ENCODE results near the gene LEPROT.
A peak's percentile ranks its signal among the peaks of the same experiment; 100 is the strongest.
"Not testable (repeated sequence)": the region's sequence is repeated elsewhere in the genome, so short reads cannot be mapped to it uniquely, and the experiment has no call there.

LEPROT gene, protein sequence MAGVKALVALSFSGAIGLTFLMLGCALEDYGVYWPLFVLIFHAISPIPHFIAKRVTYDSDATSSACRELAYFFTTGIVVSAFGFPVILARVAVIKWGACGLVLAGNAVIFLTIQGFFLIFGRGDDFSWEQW

DNA sequence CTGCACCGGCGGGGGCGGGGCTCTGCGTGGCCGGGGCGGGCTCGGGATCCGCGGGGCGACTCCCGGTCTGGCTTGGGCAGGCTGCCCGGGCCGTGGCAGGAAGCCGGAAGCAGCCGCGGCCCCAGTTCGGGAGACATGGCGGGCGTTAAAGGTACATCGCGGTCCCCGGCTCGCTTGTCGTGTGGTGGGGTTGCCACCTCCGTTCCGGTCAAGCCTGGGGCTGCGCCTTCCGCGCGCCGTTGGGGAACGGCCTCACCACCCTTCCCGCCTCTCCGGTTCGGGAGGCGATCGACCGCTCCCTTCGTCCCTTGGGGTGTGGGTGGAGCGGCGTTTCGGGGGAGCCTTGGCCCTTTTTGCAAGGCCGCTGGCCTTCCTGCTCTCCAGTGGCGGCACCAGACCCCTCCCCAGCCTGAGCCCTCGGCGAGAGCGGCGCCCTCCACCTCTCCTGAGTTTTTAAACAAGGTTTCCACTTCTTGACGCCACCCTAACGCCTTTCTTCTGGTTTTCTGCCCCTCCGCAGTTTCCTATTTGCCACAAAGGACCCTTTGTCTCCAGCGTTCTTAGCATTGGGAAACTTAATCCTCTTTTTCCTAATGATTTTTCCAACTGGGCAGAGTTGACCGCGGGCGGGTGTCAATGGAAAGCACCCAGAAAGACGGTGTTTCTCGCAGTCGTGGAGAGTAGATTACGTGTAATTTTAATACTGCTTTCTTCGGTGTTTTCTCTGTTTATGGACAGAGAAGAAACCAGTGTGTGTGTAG is at the start of gene LEPROT, which contains the start of gene LEPR:
LEPROT (plus strand) TSS at position 79 of the 761 bp plus-strand sequence; CDS start at position 136, 57 bp downstream.
LEPR (plus strand) TSS at position 79 of the 761 bp plus-strand sequence. CDS start 144,898 bp downstream, outside the sequence.
- Mint-ChIP-seq H3K27ac (peak within 1 kb of the TSS; percentile 65 to 96), H3K4me3 (no peak within 1 kb of the TSS), H3K4me1 (peaks cover 13% of the 10 kb centered on the region), H3K9me3 (no peaks in the 10 kb centered on the region), H3K27me3 (no peaks in the 10 kb centered on the region)
- DNase-seq: no peak
- ATAC-seq: peak; percentile 10

DNA sequence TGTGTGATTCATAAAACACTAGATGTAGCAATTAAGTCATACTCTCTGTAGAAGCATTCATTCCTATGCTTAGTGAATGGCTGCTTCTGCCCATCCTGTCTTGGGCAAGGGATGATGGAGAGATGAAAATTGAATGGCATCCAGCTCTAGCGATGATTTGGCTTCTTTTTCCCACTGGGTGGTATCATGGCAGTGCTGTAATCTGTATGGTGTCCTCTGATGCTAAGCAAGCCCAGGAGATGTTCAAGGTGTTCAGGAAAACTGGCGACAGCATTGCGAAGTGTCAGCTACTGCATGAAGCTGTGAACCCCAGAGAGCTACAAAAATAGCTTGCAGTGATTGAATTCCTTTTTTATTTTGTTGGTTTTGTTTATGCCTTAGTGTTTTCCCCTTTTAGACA is 48.9 kb upstream of the LEPROT start:
- Mint-ChIP-seq H3K27me3 (no peaks in the 10 kb centered on the region), H3K4me1 (no peaks in the 10 kb centered on the region), H3K4me3 (no peak overlapping the region), H3K9me3 (no peaks in the 10 kb centered on the region), H3K27ac (no peak overlapping the region)
- DNase-seq: no peak
- ATAC-seq: no peak

DNA sequence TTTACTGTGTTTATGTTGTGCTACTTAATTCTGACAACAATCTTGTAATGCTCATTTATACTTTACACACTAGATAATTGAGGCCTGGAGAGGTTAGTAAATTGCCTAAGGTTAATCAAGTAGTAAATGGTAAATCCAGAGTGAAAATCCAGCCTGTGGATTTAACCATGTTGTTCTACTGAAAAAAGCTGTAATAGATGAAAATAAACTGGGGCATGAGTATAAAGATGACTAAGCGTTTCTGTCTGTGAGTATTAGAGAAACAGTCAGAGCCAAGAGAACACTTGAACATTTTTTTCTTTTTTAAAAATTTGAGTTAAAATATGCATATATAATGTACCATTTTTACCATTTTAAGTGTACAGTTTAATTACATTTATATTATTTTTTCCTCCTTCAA is 47.9 kb upstream of the LEPROT start:
- Mint-ChIP-seq H3K4me1 (no peaks in the 10 kb centered on the region), H3K27ac (no peak overlapping the region), H3K9me3 (no peaks in the 10 kb centered on the region), H3K4me3 (no peak overlapping the region), H3K27me3 (peaks cover under 1% of the 10 kb centered on the region)
- ATAC-seq (no peak), DNase-seq (no peak)

DNA sequence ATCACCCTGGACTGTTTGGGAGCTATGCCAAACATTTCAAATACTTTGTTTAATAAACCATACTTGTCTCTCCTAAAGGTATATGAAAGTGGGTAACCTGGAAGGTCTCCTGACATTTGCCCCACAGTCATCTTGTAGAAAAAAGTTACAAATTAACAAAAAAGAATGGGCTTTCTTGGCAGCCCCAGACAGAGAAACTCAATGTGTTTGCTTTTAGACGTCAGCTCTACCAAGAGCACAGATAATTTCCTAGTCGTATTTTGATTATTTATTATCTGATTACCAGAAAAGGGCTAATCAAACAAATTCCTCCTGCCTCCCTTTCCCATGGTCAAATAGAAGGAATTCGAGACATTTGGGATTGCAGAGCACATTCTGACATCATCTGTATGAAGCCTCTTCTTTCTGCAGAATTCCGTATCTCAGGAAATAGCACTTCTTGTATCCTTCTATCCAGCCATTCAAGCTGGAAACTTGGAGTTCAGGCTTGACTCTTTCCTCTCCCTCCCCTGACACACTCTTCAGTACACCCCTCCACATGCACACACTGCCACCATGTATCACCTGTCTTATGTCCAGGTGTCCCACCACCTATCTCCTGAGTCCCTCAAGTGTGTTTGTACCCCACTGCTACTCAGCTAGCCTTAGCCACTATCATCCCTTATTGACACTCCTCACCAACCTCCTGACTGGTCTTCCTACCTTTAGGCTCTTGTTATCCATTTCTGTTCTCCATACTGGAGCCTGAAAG is 42.8 kb upstream of the LEPROT start:
- ATAC-seq (no peak), DNase-seq (no peak)
- Mint-ChIP-seq H3K4me1 (no peaks in the 10 kb centered on the region), H3K27ac (no peak overlapping the region), H3K9me3 (peaks cover 0 to 6% of the 10 kb centered on the region in 2 donors), H3K27me3 (peaks cover 16% of the 10 kb centered on the region), H3K4me3 (no peak overlapping the region)

DNA sequence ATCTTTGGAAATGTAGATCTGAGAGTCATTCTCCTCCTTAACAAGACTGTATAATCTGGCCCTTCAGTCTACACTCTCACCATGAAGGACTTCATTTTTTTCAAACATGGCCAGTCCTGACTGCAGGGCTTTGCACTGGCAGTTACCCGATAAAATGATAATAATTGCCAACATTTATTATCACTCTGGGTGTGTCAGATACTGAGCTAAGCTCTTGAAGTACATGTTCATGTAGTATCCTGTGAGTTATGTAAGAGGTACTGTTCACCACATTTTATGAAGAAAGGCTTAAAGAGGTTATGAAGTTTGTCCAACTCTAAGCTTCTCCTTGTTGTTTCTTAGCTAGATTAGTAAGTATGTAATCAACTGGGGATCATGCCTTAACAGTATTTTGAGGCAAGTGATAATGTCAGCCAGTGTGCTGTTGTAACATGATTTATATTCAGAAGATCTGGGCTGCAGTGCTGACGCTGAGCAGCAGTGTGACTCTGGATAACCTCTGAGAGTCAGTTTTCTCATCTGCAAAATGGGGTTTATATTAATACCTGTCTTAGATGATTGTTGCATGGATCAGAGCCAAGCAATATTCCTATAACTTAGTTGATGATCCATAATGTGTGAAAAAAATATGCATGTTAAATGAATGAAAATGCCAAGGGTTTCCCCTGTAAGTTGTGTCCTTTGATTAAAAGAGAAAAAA is 42.1 kb upstream of the LEPROT start:
- no peak for DNase-seq
- Mint-ChIP-seq H3K27ac (no peak overlapping the region), H3K4me1 (no peaks in the 10 kb centered on the region), H3K9me3 (peaks cover 0 to 6% of the 10 kb centered on the region in 2 donors), H3K27me3 (peaks cover 16% of the 10 kb centered on the region), H3K4me3 (no peak overlapping the region)
- ATAC-seq: no peak

DNA sequence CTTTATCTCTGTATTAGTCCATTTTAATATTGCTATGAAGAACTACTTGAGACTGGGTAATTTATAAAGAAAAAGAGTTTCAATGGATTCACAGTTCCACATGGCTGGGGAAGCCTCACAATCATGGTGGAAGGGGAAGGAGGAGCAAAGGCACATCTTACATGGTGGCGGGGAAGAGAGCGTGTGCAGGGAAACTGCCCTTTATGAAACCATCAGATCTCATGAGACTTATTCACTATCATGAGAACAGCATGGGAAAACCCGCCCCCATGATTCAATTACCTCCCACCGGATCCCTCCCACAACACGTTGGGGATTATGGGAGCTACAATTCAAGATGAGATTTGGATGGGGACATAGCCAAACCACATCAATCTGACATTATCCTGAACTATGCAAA is 36.0 kb upstream of the LEPROT start:
- not testable (repeated sequence) for ATAC-seq, H3K27ac Mint-ChIP-seq

DNA sequence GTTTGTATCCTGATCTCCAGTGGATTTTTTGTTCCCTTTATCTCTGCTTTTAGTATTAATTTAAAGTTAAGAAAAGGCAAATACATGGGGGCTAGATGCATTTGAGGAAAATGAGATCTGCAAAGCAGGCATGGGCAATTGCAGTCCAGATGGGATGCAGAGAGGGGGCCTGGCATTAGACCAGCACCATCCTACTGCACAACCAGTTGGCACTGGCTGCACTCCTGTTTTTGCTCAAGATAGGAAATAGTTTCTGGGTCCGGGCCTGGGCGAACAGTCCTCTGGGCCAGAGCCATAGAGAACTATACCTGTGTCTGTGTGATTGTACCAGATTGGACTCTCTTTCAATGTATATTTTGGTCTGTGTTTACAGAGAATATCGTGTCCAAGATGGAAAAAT is 34.0 kb upstream of the LEPROT start:
- Mint-ChIP-seq H3K9me3 (no peaks in the 10 kb centered on the region), H3K4me1 (peaks cover 11% of the 10 kb centered on the region), H3K27me3 (no peaks in the 10 kb centered on the region), H3K4me3 (no peak overlapping the region), H3K27ac (no peak overlapping the region)
- ATAC-seq: no peak
- no peak for DNase-seq

More for the DNA sequence above, 36.0 kb upstream of the LEPROT start:
- H3K9me3 Mint-ChIP-seq, H3K4me3 Mint-ChIP-seq, DNase-seq, H3K4me1 Mint-ChIP-seq, H3K27me3 Mint-ChIP-seq: not testable (repeated sequence)

DNA sequence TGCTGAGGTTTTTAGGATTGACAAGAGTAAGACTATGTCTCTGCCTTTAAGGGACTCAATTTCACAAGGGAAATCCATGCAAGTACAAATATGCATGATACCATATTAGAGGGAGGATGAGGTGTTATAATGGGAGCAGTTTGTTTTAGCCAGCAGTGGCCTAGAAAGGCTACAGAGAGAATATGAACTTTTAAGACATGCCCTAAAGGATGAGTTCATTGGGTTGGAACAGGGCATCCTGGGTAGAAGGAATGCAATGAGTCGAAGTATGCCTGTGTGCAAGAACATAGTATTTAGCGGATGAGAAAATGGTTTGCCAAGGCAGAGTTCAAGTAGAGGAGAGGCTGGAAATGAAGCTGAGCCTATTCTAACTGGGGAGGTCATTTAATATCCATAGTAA is 32.6 kb upstream of the LEPROT start:
- H3K27ac Mint-ChIP-seq: no peak overlapping the region
- peaks cover 22% of the 10 kb centered on the region for H3K4me1 Mint-ChIP-seq
- H3K4me3 Mint-ChIP-seq: no peak overlapping the region
- ATAC-seq (no peak), DNase-seq (no peak)
- H3K27me3 Mint-ChIP-seq: no peaks in the 10 kb centered on the region
- H3K9me3 Mint-ChIP-seq: no peaks in the 10 kb centered on the region

DNA sequence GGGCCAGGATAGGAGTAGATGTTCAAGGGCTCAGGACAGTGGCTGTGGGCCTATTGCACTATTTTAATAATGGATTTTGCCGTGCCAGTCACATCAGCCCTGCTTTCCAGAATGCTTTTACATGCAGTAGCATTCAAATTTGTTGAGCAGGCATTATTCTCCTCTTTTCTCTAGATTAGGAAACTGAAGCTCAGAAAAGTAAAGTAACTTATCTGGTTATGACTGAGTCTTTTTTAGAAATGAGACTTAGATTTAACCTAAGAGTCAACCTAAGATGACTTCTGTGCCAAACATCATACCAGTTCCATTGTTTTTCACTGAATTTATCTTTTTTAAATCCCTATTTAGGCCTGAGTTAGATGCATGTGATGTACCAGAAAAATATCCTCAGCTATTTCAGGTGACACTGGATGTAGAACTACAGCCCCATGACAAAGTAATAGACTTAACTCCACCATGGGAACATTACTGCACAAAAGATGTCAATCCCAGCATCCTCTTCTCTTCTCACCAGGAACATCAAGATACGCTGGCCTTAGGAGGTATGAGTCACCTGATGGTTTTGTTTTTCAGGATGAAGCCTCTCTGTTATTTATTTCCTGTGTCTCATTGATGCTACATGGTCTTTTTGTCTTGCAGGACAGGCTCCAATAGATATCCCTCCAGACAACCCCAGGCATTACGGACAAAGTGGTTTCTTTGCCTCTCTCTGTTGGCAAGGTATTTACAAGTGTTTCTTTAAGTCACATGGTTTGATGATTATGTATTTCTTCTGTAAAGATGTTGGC is 31.4 kb upstream of the LEPROT start:
- no peak for ATAC-seq
- Mint-ChIP-seq H3K4me1 (peaks cover 35% of the 10 kb centered on the region), H3K27me3 (no peaks in the 10 kb centered on the region), H3K9me3 (no peaks in the 10 kb centered on the region), H3K27ac (no peak overlapping the region), H3K4me3 (no peak overlapping the region)
- DNase-seq: no peak

DNA sequence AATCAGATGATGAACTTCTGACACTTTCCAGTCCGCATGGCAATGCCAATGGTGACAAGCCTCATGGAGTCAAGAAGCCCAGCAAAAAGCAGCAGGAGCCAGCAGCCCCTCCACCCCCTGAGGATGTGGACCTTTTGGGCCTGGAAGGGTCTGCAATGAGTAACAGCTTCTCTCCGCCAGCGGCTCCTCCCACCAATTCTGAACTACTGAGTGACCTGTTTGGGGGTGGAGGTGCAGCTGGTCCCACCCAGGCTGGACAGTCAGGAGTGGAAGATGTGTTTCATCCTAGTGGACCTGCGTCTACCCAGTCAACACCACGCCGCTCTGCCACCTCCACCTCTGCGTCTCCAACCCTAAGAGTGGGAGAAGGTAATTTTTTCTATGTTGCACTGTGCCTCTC is 28.0 kb upstream of the LEPROT start:
- H3K4me1 Mint-ChIP-seq: peaks cover 68% of the 10 kb centered on the region
- H3K27ac Mint-ChIP-seq: peak overlapping the region in 1 of 2 donors; percentile 14
- no peak overlapping the region for H3K4me3 Mint-ChIP-seq
- no peaks in the 10 kb centered on the region for H3K27me3 Mint-ChIP-seq
- H3K9me3 Mint-ChIP-seq: no peaks in the 10 kb centered on the region
- ATAC-seq: no peak
- no peak for DNase-seq

DNA sequence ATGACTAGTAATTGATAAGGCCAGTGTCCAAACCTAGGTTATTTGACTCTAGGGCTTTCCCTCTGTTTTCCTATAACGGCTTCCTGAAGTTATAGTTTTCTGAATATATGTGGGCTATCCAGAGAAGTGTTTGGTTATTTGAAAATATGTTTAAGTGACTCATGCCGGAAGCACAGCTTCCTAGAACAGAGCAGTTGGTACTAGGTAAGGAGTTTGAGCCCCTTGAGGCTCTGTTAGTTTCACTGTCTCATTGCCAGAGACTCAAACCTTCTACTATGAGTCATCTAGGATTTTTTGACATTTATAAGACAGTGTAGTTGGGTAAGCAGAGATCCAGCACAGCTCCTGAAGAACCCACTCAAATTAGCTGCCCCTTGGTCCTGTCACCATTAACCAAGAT is 27.1 kb upstream of the LEPROT start:
- peaks cover 75% of the 10 kb centered on the region for H3K4me1 Mint-ChIP-seq
- ATAC-seq (peak; percentile 97), DNase-seq (peak; percentile 31 to 47)
- peak overlapping the region in 1 of 2 donors; percentile 2 for H3K4me3 Mint-ChIP-seq
- no peaks in the 10 kb centered on the region for H3K9me3 Mint-ChIP-seq
- H3K27ac Mint-ChIP-seq: no peak overlapping the region
- no peaks in the 10 kb centered on the region for H3K27me3 Mint-ChIP-seq

DNA sequence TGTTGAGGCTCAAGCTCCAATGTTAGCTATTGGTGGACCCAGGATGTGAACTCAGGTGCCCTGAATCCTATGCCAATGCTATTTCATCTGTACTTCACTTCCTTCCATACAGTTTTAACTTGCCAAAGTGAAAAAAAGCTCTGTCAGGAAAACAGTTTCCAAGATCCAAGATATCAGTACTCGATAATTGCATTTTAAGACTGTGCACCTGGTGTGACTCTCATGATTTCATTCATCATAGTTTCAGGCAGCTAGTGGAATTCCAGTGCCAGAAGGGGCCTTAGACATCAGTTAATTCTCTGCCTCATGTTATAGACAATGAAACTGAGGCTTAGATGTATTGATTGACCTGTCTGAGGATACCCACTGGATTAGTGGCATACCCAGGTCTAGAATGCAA is 26.5 kb upstream of the LEPROT start:
- Mint-ChIP-seq H3K4me1 (peaks cover 78% of the 10 kb centered on the region), H3K27me3 (no peaks in the 10 kb centered on the region), H3K4me3 (peak overlapping the region in 1 of 2 donors; percentile 2), H3K27ac (peak overlapping the region in 1 of 2 donors; percentile 61), H3K9me3 (no peaks in the 10 kb centered on the region)
- ATAC-seq: no peak
- DNase-seq: no peak

DNA sequence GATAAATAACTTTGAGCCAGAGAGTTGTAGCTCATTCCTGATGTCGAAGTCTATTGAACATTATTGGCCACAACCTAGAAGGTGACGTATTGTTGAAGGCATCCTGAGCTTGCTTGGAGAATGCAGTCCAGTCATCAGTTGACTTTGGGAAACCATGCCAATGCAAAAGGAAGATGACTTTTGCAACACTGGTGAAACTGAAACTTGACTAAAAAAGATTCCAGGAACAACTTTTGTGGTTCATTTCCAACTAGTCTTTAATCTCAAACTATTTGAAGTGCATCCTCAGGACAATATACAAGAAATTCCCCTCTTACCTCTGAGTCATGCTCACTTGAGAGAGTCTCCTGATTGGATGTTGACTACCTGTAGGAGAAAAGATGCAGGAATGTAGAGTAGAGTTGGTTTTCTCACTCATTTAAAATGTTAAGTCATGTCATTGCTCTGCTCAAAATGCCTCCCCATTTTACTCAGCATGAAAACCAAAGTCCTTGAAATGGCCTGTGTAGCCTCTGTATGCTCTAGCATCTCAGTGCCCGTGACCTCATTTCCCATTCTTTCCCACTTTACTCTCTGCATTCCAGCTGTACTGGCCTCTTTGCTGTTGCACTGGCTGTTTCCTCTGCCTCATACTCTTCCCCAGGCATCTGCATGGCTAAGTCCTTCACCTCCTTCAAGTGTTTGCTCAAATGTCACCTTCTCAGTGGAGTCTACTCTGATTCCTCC is 24.4 kb upstream of the LEPROT start:
- H3K27ac Mint-ChIP-seq: peak overlapping the region in 1 of 2 donors; percentile 40
- ATAC-seq: peak; percentile 41
- peaks cover 70% of the 10 kb centered on the region for H3K4me1 Mint-ChIP-seq
- H3K4me3 Mint-ChIP-seq: peak overlapping the region; percentile 1 to 9
- H3K27me3 Mint-ChIP-seq: no peaks in the 10 kb centered on the region
- no peak for DNase-seq
- no peaks in the 10 kb centered on the region for H3K9me3 Mint-ChIP-seq

DNA sequence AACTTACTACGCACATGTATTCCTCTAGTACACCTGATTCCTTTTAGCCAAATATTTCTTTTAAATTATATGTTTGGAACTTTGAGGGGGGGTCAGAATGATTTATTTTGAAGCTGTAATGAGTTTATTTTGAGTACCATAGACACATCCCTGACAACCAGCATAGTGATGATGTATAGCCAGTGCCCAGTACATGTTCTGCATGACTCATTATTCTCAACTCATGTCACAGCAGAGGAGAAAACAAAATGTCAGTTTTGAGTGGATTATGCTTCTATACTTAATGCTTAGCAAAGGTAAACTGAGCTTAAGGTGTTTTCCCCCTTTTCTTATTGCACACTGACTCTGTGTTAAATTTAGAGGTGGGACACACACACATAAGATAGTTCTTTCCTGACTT is 22.4 kb upstream of the LEPROT start:
- no peak for ATAC-seq
- H3K27ac Mint-ChIP-seq: no peak overlapping the region

More for the DNA sequence above, 22.4 kb upstream of the LEPROT start:
- Mint-ChIP-seq H3K27me3 (no peaks in the 10 kb centered on the region), H3K4me1 (peaks cover 53% of the 10 kb centered on the region), H3K4me3 (no peak overlapping the region), H3K9me3 (no peaks in the 10 kb centered on the region)
- DNase-seq: no peak

All from stimulated activated naive CD8-positive, alpha-beta T cell treated with anti-CD3 and anti-CD28 coated beads, Interleukin-15, amount 100 ng/mL, for 72 hours (primary cell).